Measurements from ENCODE around the gene HIVEP1.

- TF ChIP-seq REST (IDR thresholded peaks at IDR 0.05; ENCODE audit: insufficient read depth in 1 of 2, low read depth in 2 of 2, low read length in 1 of 2), result no peak
- no peak for TF ChIP-seq CTCF (IDR thresholded peaks at IDR 0.05)
- no peak for TF ChIP-seq TCF7L2 (IDR thresholded peaks at IDR 0.05; ENCODE audit: low read depth, low read length)
- TF ChIP-seq SIN3A (IDR thresholded peaks at IDR 0.05; ENCODE audit: borderline replicate concordance, insufficient read depth, low read depth, low read length), result no peak
- TF ChIP-seq POLR2AphosphoS5 (IDR thresholded peaks at IDR 0.05; ENCODE audit: low read depth, low read length), result no peak
Measured at GRCh38 chr6:12007887-12008286, 4.2 kb upstream of the HIVEP1 start.

All from Panc1 (cell line).